HG03039 (cell line): ENCODE measurements around the gene MYH7.
"Not testable (repeated sequence)": the region's sequence is repeated elsewhere in the genome, so short reads cannot be mapped to it uniquely, and the experiment has no call there.

Source experiments
- ATAC-seq: cut with Tn5 transposase; IDR thresholded peaks from one replicate; pipeline ENCODE4 v1.9.1; 2021; ENCODE audit warnings: mild to moderate bottlenecking, moderate library complexity; ENCODE audit not compliant: unreplicated experiment

Gene MYH7

DNA sequence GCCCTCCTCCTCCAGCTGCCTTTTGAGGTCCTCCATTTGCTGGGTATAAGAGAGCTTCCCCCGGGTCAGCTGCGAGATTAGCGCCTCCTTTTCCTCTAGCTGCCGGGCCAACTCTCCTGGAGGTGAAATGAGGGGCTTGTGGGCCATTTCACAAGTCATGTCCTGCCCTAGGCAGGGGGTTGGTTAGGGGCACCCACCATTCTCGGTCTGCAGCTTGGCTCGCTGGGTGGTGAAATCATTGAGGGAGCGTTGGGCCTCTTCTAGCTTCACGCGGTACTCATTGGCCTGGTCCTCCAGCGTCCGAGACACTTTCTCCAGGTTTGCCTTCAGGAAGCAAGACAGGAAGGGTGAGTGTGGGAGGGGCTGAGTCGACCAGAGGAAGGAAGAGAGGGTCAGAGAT is 46.1 kb downstream of the MYH7 start:
- ATAC-seq: no peak

DNA sequence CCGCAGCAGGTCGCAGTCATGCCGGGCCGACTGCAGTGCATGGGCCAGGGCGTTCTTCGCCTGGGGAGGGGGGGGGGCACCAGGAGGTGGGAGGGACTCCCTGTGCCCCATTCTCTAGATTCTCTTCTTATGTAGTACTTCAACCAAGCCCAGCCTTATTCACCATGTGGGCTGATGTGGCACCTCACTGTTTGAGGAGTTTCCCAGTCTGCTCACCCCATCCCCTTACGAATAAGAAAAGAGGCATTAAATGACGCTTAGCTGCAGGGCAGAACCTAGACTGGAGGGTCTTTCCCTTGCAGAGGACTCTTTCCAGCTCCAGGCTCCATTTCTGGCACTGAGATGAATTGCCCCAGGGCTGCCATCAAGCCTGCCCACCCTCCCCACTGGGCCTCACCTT is 46.5 kb downstream of the MYH7 start:
- ATAC-seq: no peak

DNA sequence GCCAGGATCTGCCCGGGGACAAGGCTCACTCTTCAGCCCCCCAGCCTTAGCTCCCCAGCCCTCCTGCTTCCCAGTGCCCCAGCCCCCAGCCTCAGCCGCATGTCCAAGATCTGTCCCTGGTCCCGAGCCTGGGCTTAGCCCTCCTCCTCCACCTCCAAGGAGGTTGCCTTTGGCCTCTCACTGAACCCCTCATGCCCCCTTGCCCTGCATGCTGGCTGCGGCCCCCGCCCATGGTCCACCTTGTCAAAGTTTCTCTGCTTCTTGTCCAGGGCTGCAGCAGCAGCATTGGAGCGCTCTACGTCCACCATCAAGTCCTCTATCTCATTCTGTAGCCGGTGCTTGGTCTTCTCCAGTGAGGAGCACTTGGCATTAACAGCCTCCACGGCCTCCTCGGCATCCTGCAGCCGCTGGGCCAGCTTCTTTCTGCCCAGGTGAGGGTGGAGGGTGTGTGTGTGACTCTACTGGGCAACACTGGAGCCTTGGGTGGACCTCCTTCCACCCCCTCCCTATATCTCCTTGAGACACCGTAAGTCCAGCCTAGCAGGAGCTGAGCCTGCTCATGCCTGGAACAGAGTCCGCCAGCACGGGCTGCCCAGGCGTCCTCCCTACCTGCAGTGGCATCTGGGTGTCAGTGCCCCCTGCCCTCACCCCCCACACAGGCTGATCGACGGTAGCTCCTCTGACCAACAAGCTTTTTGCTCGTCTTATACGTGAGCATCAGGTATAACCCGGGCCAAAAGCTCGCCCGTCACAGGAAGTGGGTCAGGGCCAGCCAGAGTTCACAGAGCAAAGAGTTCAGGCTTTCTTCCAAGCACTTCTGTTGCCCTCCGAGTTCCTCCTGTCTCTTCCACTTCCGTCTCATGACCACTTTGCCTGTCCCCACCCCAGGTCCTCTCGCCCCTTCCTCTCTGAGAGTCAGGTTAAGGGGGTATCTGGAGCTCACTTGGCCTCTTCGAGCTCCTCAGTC is 47.3 kb downstream of the MYH7 start:
- no peak for ATAC-seq

DNA sequence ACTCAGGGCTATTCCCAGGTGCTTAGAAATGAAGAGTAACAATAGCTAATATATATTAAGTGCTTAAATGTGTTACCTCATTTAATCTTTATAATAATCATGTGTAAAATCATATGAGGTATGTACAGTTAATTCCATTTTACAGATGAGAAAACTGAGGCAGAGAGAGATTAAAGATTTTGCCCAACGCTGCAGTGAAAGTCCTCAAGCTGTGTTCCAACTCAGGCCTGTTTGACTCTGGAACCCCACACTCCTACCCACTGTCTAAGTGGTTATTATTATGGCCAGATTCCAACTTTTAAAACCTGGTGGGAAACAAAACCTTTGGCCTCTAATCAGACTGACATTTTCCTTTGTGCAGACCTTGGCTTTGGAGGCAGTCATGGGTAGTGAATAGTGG is 48.5 kb downstream of the MYH7 start:
- ATAC-seq: no peak

DNA sequence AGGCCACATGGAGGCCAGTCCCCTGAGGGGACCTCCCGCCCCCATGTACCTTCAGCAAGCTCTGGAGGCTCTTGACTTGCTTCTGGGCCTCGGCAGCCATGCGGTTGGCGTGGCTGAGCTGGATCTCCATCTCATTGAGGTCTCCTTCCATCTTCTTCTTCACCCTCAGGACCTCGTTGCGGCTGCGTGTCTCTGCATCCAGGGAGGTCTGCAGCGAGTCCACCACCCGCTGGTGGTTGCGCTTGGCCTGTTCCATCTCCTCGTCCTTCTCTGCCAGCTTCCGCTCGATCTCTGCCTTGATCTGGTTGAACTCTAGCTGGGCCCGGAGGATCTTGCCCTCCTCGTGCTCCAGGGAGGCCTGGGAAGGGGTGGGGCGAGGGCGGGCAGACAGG is 49.2 kb downstream of the MYH7 start:
- not testable (repeated sequence) for ATAC-seq

DNA sequence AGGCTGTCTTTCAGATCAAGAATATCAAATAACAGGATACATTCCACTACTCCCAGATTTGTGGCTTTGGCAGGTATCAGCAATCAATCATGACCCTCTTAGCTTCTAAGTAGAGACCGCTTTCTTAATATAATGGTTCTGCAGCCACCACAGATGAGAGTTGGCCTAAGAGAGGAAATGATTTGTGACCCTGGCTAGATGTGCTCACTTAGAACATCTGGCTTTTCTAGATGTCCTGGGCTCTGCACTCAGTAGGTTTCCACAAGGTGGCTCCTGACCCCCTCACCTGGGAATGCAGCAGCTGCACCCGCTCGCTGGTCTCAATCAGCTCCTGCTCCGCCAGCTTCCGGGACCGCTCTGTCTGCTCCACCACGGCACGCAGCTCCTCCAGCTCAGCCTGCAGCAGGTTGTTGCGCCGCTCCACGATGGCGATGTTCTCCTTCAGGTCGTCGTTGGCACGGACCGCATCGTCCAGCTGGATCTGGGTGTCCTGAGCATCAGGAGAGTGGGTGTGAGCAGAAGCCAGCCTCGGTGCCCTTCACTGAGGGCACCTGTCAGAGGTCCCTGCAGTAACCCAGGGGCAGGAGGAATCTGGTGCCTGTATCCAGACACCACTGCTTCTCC is 49.7 kb downstream of the MYH7 start:
- ATAC-seq: no peak

DNA sequence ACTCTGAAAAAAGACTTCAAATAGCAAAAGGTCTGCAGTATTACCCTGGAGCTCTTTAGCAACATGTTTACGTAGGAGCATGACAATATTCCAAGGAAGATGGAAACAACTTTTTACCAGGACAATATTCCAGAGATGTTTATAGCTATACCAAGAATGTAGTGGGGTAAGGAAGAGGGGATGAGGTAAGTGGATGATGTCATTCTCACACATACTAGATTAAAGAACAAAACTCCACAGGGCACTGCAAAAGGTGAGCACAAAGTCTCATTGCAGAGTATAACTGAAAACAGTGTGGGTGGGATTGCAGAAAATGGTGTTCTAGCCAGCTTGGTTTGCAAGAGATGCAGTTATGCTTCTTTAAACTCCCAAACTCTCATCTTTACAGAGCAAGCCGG is 50.2 kb downstream of the MYH7 start:
- no peak for ATAC-seq

DNA sequence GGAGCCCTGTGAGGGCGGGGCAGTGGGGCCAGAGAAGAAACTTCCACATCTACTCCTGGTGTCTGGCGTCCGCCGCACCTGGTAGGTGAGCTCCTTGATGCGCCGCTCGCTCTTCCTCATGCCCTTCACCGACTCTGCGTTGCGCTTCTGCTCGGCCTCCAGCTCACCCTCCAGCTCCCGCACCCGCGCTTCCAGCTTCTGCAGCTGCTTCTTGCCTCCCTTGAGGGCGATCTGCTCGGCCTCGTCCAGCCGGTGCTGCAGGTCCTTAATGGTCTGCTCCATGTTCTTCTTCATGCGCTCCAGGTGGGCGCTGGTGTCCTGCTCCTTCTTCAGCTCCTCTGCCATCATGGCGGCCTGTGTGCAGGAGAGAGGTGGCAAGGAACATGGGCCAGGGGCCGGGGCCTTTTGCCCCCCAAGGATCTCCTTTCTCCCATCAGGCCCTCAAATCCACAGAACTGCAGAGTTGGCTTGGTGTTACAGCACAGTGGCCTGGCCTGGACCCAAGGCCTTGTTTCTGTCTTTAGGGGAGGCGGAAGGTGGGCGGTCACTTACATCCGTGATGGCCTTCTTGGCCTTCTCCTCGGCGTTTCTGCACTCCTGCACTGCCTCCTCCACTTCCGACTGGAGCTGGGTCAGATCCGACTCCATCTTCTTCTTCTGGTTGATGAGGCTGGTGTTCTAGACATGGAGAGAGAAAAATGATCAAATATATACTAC is 50.9 kb downstream of the MYH7 start:
- ATAC-seq: no peak

DNA sequence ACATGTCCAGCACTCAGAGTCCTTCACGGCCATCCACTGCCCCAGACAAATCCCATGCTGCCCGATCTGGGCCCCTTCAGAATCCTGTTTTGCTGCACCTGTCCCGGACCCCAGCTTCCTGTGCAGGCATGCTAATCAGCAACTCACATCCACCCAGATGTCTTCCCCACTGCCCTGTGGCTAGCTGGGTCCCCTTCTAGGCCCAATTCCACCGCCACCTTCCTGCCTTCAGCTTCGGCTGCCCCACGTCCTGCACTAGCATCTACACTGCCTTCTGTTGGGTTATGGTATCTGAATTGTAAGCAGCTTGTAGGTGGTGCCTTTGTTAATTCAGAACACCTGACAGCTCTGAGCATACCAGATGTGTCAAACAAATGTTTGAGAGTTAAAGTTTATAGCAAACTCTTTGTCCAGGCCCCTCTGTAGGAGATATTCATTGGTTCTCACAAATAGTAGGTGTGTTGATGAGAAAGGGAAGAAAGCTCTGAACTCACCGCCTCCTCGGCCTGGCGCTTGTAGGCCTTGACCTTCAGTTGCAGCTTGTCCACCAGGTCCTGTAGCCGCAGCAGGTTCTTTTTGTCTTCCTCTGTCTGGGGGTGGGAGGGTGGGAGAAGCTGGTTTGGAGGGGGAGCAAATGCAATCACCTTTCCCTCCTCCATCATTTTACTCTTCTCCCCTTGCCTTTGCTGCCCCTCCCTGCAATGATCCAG is 52.6 kb downstream of the MYH7 start:
- no peak for ATAC-seq

DNA sequence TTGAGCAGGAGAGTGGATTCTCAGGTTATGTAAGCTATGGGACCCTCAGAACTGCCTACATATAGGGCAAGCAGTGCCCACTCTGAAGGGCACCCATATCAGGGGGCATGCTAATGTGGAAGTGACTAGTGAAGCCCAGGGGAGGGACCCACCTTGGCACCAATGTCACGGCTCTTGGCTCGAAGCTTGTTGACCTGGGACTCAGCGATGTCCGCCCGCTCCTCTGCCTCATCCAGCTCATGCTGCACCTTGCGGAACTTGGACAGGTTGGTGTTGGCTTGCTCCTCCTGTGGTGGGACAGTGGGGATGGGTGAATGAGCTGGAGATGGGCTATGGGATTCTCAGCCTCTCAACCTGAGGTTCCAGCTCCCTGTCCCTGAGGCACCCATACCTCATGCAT is 53.2 kb downstream of the MYH7 start:
- ATAC-seq: no peak

DNA sequence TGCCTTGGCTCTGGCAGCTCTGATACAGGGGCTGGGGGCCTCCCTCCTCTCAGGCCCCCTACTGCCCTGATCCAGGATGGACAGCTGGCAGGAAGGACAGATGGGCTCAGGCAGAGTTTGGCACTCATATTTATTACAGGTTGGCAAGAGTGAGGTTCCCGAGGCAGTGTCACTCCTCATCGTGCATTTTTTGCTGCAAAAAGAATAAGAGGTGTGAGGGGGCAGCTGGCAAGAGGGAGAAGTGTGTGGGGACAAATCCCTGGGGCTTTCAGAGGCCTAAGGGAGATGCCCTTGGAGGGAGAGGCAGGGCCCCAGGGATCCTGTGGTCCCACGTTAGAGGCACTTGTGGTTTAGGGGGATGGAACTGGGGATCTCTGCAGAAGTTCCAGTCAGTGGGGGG is 53.6 kb downstream of the MYH7 start:
- ATAC-seq: no peak

DNA sequence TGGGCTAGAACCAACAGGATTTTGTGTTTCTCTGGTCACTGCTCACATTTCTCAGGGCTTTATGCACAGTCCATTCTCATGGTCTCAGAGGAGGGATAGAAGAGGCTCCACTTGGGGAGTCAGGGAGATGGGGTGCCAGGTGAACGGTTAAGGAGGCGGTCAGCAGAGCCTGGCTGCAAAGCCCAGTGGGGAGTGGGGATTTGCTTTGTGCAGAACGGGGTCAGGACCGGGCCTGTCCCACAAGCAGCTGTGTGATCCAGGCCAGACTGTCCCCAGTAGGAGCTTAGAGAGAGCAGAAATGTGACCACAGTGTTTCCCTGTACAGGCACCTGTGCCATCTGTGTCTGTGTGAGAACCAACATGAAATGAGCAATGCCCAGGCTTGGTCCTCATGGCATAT is 54.5 kb downstream of the MYH7 start:
- ATAC-seq: no peak

DNA sequence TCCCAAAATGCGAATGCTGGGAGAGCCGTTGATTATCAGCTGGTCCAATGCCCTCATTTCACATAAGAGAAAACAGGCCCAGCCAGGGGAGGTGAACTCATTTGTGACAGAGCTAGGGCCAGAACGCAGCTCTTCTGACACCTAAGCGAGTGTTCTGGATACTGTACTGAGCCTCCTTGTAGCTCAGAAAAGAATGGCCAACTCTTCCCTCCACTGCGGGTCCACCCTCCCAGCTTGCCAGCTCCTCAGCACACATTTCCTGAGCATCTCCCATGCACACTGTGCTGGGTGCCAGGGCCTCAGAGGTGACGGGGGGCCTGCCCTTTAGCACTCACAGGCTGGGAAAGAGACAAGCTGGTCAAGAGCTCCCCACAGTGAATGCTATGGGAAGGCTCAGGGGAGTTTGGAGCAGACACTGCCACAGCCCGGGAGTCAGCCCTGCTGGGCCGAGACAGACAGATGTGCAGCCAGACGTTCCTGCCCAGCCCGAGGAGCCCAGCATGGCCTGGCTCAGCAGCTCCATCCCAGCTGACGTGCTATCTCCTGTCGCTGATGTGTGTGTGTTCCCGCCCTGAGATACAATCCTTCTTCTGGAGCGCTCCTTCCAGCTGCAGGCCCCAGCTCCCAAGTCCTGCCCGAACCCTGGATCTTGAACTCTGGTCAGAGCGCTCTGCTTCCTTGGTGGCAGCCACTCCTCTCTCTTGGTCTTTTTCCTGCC is 55.1 kb downstream of the MYH7 start:
- no peak for ATAC-seq

DNA sequence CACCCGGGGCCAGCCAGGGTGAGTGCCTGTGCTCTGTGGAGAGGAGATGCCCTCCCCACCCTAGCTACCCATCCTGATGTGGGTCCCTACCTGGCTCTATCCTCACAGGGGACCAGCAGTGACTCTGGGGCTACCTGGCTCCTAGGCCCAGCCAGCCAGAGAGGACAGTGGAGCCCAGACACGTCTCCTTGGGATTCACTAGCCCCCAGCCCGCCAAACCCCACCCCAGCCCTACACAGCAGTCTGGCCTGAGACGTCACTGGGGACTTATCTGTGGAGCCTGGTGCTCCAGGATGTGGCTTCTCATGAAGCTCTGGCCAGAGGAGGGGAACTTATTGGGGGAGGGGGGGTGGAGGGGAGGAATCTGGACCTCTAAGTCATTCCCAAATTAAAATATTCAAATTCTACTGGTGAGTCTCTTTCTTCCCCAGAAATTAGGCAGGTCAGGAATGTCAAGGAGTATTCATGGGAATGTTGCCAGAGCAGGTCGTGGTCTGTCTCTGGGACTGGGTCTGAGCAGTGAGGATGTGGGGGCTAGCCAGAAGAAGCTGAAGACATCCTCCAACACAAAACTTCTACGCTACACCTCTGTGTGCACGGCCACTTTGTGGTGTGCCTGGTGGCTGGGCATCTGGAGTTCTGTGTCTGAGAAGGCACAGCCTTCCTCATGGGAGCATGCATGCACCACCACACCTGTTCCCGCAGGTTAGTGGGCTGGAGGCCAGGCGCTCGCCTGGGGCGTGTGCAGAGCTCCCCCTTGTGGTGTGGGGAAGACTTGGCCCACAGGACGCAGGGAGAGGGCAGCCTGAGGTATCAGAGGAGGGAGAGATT is 55.9 kb downstream of the MYH7 start:
- ATAC-seq: no peak

DNA sequence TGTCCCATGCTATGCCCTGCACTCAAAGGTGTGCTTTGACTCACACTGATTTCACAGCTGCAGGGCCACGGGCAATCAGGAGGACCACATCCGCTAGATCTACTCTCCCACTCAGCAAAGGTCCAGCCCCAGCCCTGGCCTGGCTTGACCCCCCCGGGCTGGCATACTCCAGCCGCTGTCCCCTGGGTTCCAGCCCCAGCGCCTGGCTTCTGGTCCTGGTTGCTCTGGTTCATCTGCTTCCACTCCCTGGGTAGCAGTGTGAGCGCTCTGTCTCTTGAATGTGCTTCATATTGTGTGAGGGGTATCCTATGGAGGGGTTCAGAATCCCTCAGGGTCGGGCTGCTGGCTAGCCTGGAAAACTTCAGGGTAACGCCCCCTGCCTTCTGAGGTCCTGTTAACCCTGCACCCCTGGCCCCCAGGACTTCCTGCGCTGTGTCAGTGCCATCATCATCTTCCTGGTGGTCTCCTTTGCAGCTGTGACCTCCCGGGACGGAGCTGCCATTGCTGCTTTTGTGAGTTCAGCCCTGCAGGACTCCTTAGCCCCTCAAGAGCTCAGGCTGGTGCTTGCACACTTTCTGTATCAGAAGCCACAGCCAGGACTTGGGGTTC is 56.7 kb downstream of the MYH7 start:
- no peak for ATAC-seq

DNA sequence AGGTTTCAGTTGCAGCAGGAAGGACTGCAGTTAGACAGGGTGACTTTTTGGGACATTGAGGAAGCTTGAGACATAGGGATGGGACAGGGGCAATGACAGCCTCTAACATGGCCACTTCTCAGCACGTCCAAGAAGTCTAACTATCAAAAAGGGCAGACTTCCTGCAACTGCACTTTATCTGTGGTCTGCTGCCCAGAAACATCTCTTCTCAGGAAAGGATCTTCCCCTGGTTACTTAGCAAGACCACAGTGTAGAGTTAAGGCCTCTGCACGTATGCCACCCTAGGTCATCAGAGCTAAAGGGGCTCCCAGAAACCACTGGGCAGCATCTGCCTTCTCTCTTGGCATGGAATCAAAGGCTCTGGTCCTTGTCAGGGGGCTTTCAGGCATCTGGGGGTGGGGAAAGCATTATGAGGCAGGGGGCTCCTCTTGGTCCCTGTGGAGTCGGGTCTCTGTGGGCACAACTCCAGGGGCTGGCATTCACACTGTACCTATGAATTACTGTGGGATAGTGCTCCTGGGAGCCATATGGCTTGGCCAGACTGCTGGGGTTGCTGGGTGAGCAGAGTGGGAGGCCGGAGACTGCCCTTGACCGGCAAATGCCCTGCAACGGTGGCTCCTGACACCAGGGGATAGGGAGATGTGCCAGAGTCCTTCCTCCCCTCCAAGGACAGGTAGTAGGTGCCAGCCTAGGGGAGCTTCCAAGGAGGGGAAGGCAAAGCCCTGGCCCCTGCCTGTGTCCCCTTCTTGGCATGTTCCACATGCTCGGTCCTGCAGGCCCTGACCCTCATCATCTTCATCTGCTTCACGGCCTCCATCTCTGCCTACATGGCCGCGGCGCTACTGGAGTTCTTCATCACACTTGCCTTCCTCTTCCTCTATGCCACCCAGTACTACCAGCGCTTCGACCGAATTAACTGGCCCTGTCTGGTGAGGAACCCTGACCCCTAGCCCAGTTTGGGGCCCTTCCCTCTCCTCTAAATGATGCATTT is 57.6 kb downstream of the MYH7 start:
- ATAC-seq: no peak

DNA sequence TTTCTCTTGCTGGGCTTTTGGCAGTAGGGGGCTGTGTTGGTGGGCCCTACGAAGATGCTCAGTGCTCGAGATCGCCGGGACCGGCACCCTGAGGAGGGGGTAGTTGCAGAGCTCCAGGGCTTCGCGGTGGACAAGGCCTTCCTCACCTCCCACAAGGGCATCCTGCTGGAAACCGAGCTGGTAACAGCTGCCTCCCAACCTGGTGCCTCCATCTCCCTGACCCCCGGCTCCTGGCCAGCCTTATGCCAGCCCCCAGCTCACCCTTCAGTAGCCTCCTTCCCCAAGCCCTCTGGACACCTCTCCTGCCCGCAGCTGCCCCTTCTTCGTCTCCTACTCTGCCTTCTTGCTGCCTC is 58.3 kb downstream of the MYH7 start:
- no peak for ATAC-seq
